HG02852 (cell line): Measurements from ENCODE around the gene GCK.

Experiments used
- ATAC-seq: cut with Tn5 transposase; IDR thresholded peaks from one replicate; pipeline ENCODE4 v1.9.1; 2021; ENCODE audit warnings: mild to moderate bottlenecking, moderate library complexity; ENCODE audit not compliant: unreplicated experiment

Gene GCK

DNA sequence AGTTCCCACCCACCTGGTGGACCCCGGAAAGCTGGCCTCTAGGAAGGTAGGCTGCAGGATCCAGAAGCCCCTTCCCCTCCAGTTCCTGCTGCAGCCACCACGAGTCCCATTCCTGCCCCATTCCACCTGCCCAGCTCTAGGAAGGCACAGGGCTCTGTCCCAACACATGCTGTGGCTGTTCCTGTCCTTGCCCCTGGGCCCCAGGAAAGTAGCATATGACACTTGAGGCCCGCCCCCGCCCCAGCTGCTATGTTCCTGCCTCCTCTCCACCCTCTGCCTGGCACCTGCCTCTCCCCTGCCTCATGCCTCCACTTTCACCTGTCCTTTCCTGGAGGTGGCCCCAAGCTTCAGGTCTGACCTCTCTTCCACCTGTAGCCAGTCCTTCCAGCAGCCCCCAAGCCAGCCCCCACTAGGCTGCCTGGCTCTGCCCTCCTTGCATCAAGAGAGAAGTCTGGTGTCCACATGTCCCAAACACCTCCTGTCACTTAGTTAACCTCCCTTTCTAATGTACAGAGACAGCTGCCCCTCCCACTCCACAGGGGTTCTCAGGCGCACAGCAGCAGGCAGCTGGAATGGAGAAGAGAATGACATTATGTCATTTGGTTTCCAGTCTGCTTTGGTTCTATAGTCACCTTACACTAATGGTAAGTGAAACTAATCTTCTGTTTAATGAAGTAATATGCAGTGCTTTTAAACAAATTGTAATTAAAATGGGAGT, 34.3 kb upstream of the GCK start:
- ATAC-seq = no peak

DNA sequence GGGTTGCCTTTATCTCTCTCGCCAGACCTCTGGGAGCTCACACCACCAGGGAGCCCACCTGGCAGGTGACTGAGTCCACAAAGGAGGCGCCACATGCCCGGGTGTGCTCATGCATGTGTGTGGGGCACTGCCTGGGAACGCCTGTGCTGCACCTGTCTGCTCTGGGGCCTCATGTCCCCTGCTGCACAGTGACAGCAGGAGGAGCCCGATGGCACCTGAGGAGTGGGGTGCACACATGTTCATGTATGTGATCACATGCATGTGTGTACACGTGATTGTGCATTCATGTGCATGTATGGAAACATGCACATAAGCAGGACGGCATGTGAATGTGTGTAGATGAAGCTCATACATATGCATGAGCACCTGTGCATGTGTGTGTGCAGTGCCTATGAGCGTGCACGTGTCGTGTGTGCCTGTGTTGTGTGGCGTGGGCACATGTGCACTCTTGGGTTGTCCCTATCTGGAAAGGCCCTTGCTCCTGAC, 33.6 kb upstream of the GCK start:
- no peak for ATAC-seq

DNA sequence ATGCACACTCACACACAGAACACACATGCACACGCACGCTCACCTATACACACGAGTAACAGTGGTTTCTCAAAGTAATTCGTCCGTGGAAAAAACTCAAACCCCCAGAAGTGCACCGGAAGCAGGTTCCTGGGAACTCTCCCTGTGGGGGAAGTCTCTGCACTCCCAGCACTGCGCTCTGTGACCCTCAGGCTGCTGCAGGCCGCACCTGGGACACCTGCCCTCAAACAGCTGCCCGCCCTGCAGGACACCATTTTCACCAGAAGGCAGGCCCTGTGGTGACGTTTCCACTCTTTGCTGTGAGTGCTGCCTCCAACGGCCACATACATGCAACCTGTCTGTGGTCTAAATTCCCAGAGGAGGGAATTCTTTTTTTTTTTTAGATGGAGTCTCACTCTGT, 32.8 kb upstream of the GCK start:
- ATAC-seq = no peak

DNA sequence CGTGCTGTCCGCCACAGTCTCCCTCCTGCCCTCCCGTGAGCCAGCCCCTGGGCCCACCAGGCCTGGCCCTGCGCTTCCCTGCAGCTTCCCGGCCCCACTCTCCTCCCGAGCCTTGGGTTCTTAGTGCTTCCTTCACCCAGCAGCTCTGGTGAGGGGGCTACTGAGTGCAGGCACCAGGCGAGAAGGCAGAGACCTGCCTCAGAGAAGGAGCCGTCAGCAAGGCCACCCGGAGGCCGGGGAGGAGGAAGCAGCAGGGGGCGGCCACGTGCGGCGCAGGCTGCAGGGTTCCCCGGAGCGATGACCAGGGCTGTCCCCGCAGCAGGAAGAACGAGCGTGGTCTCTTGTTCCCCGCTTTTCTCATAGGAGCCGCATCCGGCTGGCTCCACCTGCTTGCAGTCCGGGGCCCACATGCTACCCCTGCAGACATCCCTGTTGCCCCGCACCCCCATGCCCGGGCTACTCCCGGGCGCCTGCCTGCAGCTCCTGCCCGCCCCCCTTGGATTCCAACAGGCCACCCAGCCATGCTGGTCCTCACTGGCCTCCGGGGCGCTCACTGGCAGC, 32.1 kb upstream of the GCK start:
- no peak for ATAC-seq

DNA sequence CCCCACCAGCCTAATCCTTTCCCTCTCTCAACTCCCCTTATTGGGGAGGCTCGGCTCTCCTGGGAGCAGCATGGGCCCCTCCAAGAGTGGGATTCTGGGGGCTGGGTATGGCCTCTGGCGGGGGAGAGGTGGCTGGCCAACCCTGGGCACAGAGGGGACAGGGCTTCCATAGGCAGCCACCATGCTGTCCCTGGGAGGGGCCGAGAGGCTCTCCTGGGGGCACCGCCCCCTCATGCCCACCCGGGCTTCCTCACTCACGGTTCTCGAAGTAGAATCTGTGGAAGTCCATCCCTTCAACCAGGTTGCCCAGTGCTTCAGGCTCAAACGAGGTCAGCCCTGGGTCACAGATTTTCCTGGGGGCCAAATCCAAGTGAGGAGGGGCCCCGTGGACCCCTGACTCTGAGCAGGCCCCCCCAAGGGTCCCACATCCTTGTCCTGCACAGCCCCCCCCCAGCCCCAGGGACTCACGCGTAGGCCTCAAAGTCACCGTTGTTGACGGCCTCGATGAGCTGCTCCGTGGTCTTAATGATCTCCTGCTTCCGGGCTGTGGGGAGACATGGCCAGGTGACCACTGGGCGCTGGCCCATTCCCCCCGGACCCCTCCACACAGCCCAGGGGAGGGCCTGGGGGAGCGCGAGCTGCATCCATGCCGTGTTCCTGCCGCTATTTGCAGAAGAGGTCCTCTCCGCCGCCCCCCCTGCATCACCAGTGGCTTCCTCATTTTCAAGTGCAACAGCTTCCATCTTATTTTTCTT, 31.3 kb upstream of the GCK start:
- no peak for ATAC-seq

DNA sequence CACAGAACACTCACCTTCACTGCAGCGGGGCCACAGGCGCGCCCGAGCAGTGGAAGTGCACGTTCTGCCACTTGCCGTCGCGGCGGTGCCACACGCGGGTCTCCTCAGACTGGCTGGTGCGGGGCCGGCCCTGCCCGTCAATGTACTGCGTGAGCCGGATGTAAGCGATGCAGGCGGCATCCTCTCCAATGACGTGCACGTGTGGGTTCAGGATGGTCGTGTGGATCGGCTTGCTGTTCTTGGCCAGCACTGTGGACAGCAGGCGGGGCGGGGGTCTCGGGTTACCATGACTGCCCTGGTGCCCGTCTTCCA, 30.8 kb upstream of the GCK start:
- no peak for ATAC-seq

DNA sequence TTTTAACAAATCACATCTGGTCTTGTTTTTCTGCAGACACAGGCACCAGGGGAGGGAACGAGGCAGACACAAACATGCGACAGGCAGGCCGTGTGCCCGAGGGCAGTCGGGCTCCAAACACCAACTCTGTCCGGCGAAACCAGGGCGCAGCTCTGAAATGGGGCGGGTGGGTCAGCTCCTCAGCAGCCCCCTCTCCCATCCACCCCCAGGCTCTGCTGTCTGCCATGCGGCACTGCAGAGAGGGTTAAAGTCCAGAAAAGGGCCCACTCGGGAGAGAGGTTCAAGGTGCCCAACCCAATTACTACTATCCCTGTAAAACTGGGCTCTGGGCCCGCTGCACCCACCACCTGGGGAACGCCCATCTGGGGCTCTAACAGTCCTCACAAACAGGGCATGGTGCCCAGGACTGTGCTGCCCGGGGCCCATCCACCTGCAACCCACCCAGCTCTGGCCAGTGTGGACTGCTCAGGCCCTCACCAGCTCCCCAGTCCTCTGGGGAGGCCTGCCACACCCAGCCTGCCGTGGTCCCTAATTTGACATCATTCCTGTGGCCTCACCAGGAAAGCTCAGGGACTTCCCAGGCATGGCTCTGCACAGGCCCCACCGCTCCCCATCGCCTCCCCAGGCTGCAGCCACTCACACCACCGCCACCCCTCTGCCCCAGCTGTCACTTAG, 30.3 kb upstream of the GCK start:
- ATAC-seq = no peak

DNA sequence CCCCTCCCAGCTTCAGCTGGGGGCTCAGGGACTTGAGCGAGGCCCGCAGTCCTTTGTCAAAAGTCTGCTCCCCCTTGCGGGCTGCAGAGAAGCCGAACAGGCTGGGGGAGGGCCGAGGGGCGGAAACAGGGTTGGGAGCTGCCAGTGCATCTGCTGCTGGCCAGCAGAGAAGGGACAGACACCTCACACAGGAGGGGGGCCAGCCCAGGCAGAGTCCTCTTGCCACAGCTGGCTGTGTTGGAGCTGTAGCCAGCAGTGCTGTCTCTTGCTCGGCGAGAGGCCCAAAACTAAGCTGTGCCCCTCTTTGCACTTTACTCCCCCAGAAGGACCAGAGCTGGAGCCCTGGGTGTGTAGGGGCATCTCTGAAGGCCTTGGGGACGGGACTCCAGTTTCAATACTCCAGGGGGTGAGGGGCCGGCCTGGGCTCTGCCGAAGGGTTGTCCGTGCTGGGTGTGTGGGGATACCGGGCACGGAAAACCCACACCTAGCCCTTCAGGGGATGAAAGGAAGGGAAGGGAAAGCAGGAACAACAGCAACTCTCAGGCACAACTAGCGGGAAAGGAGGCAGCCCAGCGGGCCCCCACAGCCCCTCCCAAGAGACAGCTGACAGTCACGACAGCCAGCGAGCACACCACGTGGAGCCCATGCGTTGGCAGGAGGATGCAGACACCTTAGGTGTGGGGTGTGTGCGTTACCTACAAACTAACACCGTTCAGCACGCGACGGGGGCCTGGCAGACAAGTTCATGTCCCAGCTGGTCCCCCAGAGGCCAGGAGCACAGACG, 29.4 kb upstream of the GCK start:
- no peak for ATAC-seq

DNA sequence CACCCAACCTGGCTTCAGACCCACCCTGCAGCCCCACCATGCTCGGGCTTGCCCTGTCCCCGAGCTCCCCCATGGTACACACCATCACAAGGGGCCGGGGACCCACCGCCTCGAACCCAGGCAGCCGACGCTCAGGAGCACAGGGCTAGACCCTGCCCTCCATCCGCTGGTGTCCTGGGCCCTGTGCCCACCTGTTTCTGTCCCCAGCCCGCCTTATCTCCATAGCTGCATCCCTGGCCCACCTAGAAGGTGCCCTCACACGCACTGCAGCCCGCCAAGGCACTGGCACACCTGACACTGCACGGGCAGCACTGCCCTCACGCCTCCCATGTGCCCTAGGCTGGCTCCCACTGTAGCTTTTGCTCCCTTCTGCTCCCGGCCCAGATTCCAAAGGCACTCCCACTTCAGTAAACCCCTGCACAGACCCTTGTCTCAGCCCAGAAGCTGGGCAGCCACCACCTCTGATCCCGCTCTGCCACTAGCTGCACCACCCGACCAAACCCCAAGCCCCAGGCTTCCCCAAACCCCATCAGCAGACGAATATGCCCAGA, 28.7 kb upstream of the GCK start:
- ATAC-seq = no peak

DNA sequence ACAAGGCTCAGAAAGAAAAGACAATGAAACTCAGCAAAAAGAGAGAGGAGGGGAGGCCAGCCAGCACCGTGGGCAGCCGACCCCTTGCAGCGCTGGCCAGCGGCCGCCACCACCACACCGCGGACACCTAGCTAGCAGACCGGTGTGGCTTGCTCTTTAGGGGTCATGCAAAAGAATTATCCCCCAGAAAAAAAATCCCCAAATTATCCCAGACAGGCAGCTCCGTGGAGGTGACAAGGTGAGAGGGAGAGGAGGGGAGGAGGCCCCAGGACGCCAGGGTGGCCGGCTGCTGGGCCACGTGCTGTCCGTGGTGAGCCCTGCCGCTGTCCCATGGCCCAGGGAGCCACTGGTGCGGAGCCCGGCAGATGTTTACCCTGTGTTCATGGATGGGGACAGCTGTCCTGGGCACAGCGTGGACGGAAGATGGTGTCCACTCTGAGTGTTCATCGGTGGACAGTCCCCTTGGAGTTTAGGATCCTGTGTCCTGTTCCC, 28.0 kb upstream of the GCK start:
- ATAC-seq = no peak

DNA sequence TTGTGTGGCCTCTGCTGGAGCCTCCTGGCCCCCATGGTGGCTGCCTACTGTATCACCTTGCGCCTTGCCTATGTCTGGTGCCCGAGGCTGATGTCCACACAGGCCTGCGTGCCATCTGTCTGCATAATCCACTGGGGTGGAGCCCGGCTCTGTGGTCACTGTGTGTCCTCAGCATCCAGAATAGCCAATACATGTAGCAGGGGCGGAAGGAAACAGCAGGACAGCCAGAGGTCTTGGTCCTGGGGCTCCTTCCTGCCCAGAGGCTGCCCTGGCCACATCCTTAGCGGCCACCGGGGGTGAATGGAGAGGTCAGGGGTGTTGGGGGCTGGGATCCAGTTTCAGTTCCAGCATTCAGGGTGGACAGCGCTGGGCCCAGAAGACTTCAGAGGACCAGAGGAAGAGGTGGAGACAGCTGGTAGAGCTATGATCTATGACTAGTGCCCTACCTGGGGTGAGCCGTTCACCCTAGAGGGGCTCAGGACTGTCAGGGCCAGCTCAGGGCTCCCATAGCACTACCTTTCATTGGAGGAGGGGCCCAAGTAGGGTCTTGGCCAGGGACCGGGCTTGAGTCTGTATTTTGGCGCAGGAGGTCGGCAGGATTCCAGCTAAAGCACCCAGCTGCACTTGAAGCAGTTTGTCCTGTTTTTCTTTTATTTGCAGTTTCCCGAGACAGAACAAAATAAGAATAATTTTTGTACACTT, 27.4 kb upstream of the GCK start:
- no peak for ATAC-seq

DNA sequence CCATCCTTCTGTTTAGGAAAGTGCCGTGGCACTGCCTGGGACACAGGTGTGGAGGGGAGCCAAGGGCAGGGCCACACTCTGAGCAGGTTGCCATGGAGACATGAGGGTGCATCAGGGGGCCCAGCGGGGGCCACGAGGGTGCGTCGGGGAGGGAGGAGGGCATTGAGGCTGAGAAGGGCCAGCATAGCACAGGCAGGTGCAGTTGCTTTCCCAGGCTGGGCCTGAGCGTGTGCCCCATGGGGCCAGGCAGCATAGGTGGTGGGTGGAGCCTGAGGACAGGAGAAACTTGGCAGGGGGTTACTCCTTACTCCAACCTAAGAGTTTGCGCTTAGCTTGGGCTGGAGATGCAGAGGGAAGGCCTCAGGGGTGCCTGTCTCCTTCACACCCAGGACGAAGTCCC, 26.8 kb upstream of the GCK start:
- no peak for ATAC-seq

DNA sequence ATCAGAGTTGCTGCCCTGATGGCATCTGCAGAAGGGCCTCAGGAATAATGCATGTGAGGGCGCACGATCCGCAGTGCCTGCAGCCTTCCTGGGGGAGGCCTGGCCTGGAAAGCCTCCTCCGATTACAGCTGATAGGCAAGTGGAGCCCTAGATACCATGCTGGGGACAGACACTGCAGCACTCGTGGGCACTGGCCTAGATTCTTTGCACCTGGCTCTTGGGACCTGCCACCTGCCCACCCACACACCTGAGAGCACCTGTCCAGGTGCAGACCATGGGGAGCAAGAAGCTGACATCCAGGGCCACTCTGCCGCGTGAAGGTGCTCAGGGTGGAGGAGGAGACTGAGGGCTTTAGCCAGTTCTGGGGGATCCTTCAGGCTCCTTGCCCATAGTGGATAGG, 26.3 kb upstream of the GCK start:
- ATAC-seq = no peak

DNA sequence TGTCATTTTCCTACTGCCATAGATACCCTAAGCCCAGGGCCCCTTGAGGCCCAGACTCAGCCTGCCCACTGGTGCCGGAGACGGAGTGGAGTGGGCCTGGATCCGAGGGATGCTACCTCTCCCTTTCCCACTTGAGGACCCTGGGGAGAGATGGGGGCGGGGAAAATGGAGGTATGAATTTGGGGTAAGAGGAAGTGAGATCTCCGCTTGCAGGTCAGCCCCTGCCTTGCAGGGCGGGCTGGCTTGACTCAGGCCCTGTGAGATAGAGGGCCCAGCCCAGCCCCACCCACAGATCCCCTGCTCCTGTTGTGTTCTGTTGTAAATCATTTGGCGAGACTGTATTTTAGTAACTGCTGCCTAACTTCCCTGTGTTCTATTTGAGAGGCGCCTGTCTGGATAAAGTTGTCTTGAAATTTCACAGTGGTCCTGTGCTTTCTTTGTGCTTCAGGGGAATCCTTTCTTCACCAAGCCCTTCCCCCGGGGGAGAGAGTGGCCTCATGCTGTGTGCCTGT, 24.7 kb upstream of the GCK start:
- ATAC-seq = no peak

DNA sequence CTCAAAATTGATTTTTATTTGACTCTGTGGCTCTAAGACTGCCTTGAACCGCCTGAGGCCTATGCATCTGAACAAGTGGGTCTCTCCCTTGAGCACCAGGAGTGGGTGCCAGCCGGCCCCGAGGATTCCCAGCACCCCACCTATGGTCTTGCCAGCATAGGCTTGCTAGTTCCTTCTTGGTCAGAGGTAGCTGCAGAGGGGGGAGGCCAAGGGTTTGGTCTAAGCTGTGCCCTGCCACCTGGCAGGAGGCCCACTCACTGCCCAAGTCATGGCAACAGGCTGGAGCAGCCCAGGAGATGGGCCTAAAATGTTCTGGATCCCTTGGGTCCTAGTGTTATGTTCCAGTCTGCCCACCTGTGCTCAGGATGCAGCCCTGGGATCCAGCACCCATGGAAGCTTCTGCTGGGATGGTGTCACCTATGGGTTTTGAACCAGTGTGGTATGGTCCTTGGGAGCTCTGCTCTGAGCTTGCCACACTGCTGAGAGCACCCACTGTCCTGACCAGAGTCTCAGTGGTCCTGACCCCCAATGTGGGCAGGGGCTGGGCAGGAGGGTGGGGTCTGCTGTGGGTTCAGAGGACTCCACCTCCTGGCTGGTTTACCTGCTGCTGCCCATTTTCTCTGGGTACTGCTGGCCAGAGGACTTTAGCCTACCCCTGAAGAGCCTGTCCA, 24.1 kb upstream of the GCK start:
- no peak for ATAC-seq

DNA sequence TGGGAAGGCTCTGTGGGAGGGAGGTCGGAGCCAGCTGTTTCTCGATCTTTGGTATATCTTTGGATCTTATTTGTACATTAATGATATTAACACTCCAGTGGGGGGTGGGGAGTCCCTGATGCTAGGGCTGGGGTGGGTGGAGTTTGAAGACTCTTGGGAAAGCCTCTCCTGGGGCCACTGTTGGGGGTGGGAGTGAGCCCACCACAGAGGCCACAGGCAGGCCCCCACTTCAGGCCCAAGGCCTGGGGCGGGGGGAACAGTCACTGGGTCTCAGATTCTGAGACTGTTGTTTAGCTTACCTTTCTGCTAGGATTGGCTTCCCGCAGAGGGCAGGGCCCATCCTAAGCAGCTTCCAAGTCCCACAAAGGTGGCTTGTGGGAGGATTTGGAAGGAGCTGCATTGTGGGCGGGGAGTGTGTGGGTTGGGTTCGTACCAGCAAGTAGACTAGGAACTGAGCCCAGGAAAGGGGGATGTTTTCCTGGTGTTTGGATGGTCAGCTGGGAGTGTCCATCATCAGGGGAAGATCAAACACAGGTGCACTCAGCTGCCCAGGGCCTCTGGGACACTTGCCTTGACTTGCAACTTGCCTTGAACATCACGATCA, 23.4 kb upstream of the GCK start:
- no peak for ATAC-seq

DNA sequence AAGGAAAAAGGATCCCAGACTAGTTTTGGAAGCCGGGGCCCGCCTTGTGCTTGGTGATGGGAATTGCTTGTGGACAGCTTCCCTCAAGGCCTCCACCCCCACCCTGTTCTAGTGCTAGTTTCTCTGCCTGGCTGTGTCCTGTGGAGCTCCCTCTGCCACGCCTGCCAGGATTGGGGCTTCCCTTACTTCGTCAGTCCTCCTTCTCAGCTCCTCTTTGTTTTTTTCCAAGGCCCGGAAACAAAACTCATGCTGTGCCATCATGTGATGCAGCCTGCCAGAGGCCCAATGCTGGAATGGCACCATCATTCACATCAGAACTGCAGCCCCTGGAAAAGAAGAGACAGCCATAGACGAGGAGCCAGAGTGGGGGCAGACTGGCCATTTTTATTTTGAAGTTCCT, 22.8 kb upstream of the GCK start:
- ATAC-seq = no peak

DNA sequence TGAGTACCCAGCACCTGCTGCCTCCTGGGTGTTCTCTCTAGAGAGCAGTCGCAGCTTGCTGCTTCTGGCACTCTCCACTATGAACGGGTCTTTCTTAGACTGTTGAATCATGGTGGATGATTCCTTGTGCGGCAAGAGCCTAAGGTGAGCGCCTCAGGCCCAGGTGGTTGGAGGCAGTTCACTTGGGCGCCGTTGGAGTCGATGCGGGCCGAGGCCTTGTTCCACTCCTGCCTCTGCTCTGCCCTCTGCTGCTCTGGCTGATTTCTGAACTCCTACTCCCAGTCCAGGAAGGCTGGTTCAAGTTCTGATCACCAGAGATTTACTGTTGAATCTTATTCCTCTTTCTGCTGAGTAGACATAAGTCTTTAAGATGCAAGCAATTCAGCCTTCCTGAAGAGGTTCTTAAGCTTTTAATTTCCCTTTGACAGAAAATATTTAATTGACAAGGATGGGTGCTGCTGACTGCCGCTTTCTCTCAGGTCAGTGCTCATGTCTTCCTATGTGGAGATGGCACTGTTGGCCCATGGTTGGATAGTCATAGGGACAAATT, 22.0 kb upstream of the GCK start:
- ATAC-seq = no peak

DNA sequence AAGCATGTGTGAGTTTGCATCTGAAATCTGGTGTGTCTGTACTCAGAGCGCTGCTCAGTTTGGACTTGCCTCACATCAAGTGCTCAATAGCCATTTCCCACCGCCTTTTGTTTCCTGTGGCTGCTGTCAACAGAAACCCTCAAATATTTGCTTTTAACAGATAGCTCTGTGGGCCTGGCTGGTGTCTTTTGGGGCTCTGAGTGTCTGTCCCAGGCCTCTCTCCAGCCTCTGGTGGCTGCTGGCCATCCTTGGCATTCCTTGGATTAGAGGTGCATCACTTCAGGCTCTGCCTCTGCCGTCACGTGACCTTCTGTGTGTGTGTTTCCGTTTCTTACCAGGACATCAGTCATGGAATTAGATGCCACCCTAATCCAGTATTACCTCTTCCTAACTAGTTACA, 20.9 kb upstream of the GCK start:
- no peak for ATAC-seq
